ENCODE data around the gene ZBTB20. TPM values are rescaled to one million over a fixed set of nuclear protein-coding genes. Genes with fewer than 3 reads are reported as not detected.
A peak's percentile ranks its signal among the peaks of the same experiment; 100 is the strongest.

The ZBTB20 gene
- total RNA-seq, 1 donor from 2014 or later: 62.4 TPM

- no peak for DNase-seq (ENCODE audit: low read depth)
Measured at GRCh38 chr3:114939920-114940319, 207.2 kb downstream of the ZBTB20 start.

GRCh38 chr3:114933407-114933806 is 213.7 kb downstream of the ZBTB20 start:
- DNase-seq (ENCODE audit: low read depth): no peak

GRCh38 chr3:114929971-114930732 is 216.9 kb downstream of the ZBTB20 start:
- DNase-seq (ENCODE audit: low read depth): no peak

GRCh38 chr3:114928989-114929640 is 218.0 kb downstream of the ZBTB20 start:
- no peak for DNase-seq (ENCODE audit: low read depth)

- DNase-seq (ENCODE audit: low read depth): no peak
Measured at GRCh38 chr3:114904633-114905032, 242.5 kb downstream of the ZBTB20 start.

GRCh38 chr3:114903213-114903612 is 243.9 kb downstream of the ZBTB20 start:
- no peak for DNase-seq (ENCODE audit: low read depth)

GRCh38 chr3:114902691-114903101 is 244.4 kb downstream of the ZBTB20 start:
- DNase-seq (ENCODE audit: low read depth): no peak

- DNase-seq (ENCODE audit: low read depth): no peak
Measured at GRCh38 chr3:114900908-114901307, 246.2 kb downstream of the ZBTB20 start.

- DNase-seq (ENCODE audit: low read depth): peak; percentile 99
Measured at GRCh38 chr3:114899186-114899931, 247.7 kb downstream of the ZBTB20 start.

GRCh38 chr3:114896978-114897377 is 250.1 kb downstream of the ZBTB20 start:
- DNase-seq (ENCODE audit: low read depth): no peak

GRCh38 chr3:114893361-114893760 is 253.7 kb downstream of the ZBTB20 start:
- no peak for DNase-seq (ENCODE audit: low read depth)

GRCh38 chr3:114892880-114893279 is 254.2 kb downstream of the ZBTB20 start:
- peak; percentile 67 for DNase-seq (ENCODE audit: low read depth)

- peak; percentile 93 for DNase-seq (ENCODE audit: low read depth)
Measured at GRCh38 chr3:114892131-114892879, 254.8 kb downstream of the ZBTB20 start.

- no peak for DNase-seq (ENCODE audit: low read depth)
Measured at GRCh38 chr3:114887806-114888205, 259.3 kb downstream of the ZBTB20 start.

GRCh38 chr3:114886905-114887304 is 260.2 kb downstream of the ZBTB20 start:
- DNase-seq (ENCODE audit: low read depth): no peak

GRCh38 chr3:114884213-114884923 is 262.7 kb downstream of the ZBTB20 start:
- no peak for DNase-seq (ENCODE audit: low read depth)

GRCh38 chr3:114880078-114880477 is 267.0 kb downstream of the ZBTB20 start:
- no peak for DNase-seq (ENCODE audit: low read depth)

GRCh38 chr3:114879059-114880031 is 267.7 kb downstream of the ZBTB20 start:
- DNase-seq (ENCODE audit: low read depth): peak; percentile 57

GRCh38 chr3:114878114-114878839 is 268.8 kb downstream of the ZBTB20 start:
- DNase-seq (ENCODE audit: low read depth): no peak
